Subcutaneous abdominal adipose tissue (tissue), 5 donors: ENCODE data around the gene RPS8.
"Not testable (repeated sequence)": the region's sequence is repeated elsewhere in the genome, so short reads cannot be mapped to it uniquely, and the experiment has no call there.

Experiments
- H3K27ac ChIP-seq: one replicate; pipeline ENCODE4 v1.7.0; 2013; ENCODE audit warnings: low read depth, mild to moderate bottlenecking, inconsistent platforms, low read length, moderate library complexity
- H3K27me3 ChIP-seq, 5 donors: one replicate each; pipeline ENCODE4 v1.7.0; 2013; ENCODE audit warnings: low read length in 5 of 5, inconsistent platforms in 1 of 5; ENCODE audit not compliant: control insufficient read depth in 5 of 5, insufficient read depth in 4 of 5
- H3K36me3 ChIP-seq, 5 donors: one replicate each; pipeline ENCODE4 v1.7.0; 2013; ENCODE audit warnings: low read length in 5 of 5; ENCODE audit not compliant: control insufficient read depth in 5 of 5, insufficient read depth in 5 of 5
- H3K4me1 ChIP-seq, 5 donors: one replicate each; pipeline ENCODE4 v1.7.0; 2013; ENCODE audit warnings: low read length in 5 of 5, mild to moderate bottlenecking in 3 of 5, moderate library complexity in 1 of 5; ENCODE audit not compliant: control insufficient read depth in 5 of 5, insufficient read depth in 5 of 5
- H3K4me3 ChIP-seq, 5 donors: one replicate each; pipeline ENCODE4 v1.7.0; 2013; ENCODE audit warnings: low read length in 5 of 5, low read depth in 1 of 5
- H3K9ac ChIP-seq, 5 donors: one replicate each; pipeline ENCODE4 v1.7.0; 2013; ENCODE audit warnings: low read length in 5 of 5, mild to moderate bottlenecking in 4 of 5, moderate library complexity in 3 of 5
- H3K9me3 ChIP-seq, 5 donors: one replicate each; pipeline ENCODE4 v1.7.0; 2013; ENCODE audit warnings: low read length in 5 of 5; ENCODE audit not compliant: control insufficient read depth in 5 of 5
- donor health status: healthy.
- donor health status: healthy.
- donor health status: healthy.
- donor health status: healthy.
- donor health status: healthy.

RPS8 gene

DNA sequence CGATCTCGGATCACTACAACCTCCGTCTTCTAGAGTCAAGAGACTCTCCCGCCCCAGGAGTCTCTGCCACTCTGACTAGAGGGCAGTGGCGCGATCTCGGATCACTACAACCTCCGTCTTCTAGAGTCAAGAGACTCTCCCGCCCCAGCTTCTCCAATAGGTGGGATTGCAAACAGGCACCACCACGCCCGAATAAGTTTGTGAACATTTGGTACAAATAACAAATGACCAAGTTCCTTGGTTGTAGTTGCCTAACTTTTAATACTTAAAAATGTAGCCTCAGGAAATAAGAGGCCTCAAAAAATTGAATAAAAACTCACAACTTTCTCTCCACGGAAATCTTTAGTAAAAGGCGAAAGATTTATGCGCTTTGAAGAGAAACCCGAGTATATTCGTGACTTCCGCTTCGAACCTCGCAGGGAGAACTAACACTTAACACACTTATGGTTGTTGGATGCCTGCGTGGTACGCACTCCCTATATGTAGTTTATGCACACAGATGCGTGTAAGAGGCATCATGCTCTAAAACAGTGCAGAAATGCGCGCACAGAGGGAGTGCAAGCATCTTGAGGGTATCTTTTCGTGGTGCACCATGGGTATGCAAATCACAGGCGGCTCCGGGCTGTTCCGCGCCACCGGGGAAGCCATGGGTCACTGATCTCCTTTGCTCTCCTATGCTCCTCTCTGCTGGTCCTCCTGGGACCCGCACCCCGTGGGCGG lies 44.4 kb downstream of the RPS8 start:
- Histone ChIP-seq H3K4me3 (peak overlapping the region; percentile 75 to 94 (median 81)), H3K36me3 (peaks cover 0 to 7% (median 2%) of the 10 kb centered on the region in 5 donors), H3K27ac (peak overlapping the region; percentile 73), H3K9ac (peak overlapping the region; percentile 69 to 97 (median 79)), H3K27me3 (no peaks in the 10 kb centered on the region), H3K4me1 (peaks cover 3 to 23% (median 19%) of the 10 kb centered on the region in 5 donors), H3K9me3 (no peaks in the 10 kb centered on the region)

DNA sequence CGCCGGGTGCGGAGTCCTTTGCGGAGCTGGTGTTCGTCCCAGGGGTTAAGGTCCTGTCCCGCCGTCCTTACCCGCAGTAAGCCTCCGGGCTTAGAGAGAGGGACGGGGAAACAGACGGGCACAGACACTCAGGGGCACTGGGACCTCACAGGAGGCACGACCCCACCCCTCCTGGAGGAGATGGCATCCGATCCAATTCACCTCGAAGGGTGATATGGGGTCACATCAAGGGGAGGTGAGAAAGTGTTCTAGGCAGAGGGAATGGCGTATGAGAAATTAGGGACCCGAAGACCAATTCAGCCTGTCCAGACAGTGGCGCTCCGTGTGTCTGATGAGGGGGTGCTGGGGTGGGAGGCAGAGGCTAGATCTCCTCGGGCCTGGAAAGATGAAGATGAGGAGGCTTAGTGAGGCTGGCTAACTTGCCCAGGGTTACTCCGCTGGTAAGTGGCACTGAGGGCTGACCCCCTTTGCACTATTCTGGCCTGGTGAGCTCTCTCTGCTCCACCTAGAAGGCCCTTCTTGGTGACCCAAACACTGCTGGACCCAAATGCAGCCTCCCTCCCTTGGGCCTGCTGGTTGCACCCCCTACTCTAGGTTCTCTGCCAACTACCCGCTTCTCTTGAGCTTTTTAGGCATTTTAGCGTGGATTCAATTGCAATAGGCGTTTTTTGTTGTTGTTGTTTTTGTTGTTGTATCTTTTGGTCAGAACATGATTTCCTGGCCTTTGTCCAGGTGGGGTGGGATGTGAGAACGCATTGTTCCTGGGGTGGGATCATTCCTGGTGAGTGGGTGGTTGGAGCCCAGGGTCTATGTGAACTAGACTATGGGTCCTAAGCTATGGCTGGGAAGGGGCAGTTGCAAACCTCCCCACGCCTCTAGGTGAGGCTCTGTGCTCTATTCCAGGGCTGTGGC lies 45.2 kb downstream of the RPS8 start:
- no peaks in the 10 kb centered on the region for H3K27me3 ChIP-seq
- peak overlapping the region; percentile 69 to 97 (median 79) for H3K9ac ChIP-seq
- no peaks in the 10 kb centered on the region for H3K9me3 ChIP-seq
- peaks cover 0 to 4% (median 0%) of the 10 kb centered on the region in 5 donors for H3K36me3 ChIP-seq
- peak overlapping the region; percentile 75 to 94 (median 81) for H3K4me3 ChIP-seq
- peak overlapping the region; percentile 73 for H3K27ac ChIP-seq
- H3K4me1 ChIP-seq, result peaks cover 3 to 23% (median 19%) of the 10 kb centered on the region in 5 donors

DNA sequence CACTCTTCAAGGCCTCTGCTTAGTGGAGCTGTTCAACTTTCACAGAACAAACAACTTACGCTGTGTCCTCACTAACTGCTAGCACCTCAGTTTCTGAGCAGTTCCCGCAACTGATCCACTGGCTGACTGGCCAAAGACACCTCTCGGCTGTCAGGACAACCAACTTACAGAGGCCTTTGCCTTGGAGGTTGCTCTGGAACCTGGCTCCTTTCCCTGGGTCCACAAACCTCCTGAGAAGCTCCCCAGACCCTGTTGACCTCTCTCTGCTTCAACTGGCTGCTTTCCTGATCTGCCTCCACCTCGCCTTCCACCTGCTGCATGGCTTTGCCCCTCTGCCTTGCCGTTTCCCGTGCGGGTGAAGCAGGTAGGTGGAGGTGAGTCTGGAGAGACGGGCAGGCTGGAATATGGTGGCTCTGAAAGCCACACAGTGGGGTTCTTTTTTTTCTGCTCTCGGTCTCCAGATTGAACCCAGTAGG lies 45.9 kb downstream of the RPS8 start:
- peak overlapping the region in 2 of 5 donors; percentile 29 to 81 for H3K4me3 ChIP-seq
- H3K36me3 ChIP-seq, result no peaks in the 10 kb centered on the region
- H3K27me3 ChIP-seq, result no peaks in the 10 kb centered on the region
- H3K27ac ChIP-seq, result no peak overlapping the region
- H3K9ac ChIP-seq, result no peak overlapping the region
- peaks cover 3 to 26% (median 23%) of the 10 kb centered on the region in 5 donors for H3K4me1 ChIP-seq
- H3K9me3 ChIP-seq, result no peaks in the 10 kb centered on the region

DNA sequence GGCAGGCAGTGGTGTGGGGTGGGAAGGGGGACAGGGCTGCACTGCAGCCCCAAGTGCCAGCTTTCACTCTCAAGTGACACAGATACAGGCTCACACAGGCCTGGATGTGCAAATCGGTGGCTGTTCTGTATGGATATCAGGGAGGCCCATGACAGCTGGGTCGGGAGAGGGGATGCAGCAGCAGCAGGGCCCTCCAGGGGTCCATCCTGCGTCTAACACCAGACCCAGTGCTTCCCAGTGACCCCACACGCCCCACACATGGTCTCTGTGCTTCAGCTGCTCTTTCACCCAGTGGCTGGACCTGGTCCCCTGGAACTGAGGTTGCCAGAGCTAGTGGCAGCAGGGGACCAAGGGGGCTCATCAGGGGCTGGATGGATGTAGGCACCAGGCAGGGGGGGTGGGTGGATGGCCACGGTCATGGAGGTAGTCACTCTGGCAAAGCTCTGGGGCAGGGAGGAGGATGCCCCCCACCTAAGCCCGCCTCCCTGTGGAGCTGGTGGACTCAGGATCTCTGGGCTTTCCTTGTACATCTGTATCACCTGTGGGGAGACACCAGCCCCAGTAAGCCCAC lies 46.9 kb downstream of the RPS8 start:
- Histone ChIP-seq H3K27ac (no peak overlapping the region), H3K4me1 (peaks cover 3 to 36% (median 26%) of the 10 kb centered on the region in 5 donors), H3K4me3 (no peak overlapping the region), H3K9me3 (no peaks in the 10 kb centered on the region), H3K36me3 (no peaks in the 10 kb centered on the region), H3K9ac (no peak overlapping the region), H3K27me3 (no peaks in the 10 kb centered on the region)

DNA sequence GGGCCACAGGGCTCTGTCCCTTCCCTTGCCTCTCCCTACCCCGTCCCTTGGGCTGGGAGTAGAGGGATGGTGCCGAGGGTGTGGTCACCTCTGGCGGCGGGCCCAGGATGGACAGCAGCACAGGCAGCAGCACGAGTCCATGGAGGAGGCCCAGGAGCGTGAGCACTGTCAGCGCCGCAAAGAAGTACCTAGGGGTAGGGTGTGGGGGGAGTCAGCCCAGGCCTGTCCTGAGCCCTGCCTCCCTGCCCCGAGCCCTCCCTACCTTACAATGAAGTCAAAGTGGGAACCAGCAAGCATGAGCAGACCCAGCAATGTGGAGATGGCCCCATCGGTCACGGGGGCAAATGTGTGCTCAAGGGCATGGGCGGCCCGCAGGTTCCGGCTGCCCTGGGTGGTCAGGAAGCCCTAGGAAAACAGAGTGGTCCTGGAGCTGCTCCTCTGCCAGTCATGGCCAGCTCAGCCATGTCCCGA lies 47.7 kb downstream of the RPS8 start:
- no peaks in the 10 kb centered on the region for H3K36me3 ChIP-seq
- peaks cover 3 to 37% (median 26%) of the 10 kb centered on the region in 5 donors for H3K4me1 ChIP-seq
- no peak overlapping the region for H3K27ac ChIP-seq
- H3K27me3 ChIP-seq, result no peaks in the 10 kb centered on the region
- no peaks in the 10 kb centered on the region for H3K9me3 ChIP-seq
- H3K9ac ChIP-seq, result no peak overlapping the region
- H3K4me3 ChIP-seq, result no peak overlapping the region

DNA sequence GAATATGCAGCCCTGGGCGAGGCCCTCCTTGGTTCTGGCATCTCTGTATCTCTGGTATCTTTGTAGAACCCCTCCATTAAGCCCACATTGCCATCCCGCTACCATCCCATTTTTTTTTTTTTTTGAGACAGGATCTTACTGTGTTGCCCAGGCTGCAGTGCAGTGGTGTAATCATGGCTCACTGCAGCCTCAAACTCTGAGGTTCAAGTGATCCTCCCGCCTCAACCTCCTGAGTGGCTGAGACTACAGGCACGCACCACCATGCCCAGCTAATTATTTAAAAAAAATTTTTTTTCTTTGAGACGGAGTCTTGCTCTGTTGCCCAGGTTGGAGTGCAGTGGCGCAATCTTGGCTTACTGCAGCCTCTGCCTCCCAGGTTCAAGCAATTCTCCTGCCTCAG lies 49.1 kb downstream of the RPS8 start:
- H3K27me3 ChIP-seq, H3K9me3 ChIP-seq, H3K4me3 ChIP-seq, H3K27ac ChIP-seq, H3K36me3 ChIP-seq, H3K9ac ChIP-seq: not testable (repeated sequence)
- peaks cover 3 to 32% (median 25%) of the 10 kb centered on the region in 5 donors for H3K4me1 ChIP-seq

DNA sequence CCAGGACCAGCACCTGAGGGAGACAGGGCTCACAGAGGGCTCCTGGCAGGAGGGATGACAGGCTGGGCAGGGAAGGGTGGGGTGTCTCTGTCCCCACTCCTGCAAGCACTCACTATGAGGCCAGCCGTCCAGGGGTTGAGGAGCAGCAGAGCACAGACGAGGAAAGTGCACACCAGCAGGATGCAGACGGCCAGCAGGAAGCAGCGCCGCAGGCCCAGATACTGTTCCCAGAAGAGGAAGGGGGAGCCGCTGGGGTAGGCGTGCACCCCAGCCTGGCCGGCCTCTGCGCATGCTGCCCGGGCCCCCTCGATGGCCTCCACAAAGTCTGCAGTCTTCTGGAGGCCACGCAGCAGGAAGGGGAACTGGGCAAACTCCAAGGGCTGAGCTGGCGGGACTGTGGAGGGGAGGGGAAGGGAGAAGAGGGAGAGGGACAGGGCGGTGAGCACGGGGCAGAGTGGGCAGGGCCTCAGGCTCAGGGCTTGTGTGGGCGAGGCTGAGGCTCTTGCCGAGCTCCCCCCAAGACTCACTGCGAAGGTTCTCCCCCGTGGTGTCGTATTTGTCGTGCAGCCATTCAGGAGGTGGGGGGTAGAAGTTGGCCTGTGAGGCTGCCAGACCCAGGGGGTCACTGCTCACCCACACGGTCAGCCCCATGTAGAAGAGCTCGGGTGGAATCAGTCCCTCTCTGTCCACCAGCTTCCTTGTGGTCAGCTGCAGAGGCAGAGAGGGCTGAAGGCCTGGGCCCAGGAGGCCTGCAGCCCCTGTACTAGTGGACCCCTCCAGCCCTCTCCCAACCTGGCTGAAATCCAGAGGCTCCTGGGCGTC lies 51.2 kb downstream of the RPS8 start:
- peaks cover 0 to 19% (median 11%) of the 10 kb centered on the region in 5 donors for H3K4me1 ChIP-seq
- no peaks in the 10 kb centered on the region for H3K36me3 ChIP-seq
- H3K27ac ChIP-seq, result no peak overlapping the region
- no peaks in the 10 kb centered on the region for H3K27me3 ChIP-seq
- H3K9ac ChIP-seq, result peak overlapping the region in 1 of 5 donors; percentile 7
- peak overlapping the region in 3 of 5 donors; percentile 16 to 39 (median 35) for H3K4me3 ChIP-seq
- no peaks in the 10 kb centered on the region for H3K9me3 ChIP-seq

DNA sequence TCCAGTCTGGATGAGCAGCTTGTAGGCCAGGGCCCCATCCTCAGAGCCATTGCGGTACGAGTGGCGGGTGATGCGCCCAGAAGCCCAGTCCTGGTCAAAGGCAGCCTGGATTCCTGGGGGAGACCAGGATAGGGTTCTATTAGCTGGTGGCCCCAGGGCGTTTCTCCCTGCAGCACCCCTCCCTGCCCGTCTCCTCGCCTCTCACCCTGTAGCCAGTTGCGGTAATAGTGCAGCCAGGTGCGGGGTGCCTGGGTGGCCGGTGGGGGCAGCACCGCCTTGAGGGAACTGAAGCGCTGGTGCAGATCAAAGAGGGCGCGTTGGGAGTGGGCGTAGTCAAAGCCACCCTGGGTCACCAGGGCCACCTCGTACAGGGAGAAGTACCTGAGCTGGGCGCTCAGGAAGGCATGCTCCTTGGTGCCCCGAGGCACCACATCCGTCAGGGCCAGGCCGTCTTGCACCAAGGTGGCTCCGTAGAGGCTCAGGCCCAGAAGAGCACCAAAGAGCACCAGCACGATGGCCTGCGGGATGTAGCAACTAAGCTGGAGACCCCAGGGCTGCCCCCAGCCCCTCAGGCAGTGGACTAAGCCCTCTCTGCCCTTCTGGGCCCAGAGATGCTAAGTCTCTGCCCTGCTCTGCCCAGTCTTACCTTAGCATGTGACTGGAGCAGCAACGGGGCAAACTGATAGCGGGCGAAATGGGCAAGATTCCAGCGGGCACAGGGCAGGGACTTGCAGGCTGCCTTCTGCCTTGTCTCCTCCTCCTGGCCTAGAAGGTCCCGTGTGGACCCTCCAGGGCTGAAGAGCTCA lies 52.1 kb downstream of the RPS8 start:
- no peaks in the 10 kb centered on the region for H3K9me3 ChIP-seq
- H3K27ac ChIP-seq, result no peak overlapping the region
- H3K9ac ChIP-seq, result no peak overlapping the region
- peaks cover 0 to 19% (median 11%) of the 10 kb centered on the region in 5 donors for H3K4me1 ChIP-seq
- no peaks in the 10 kb centered on the region for H3K36me3 ChIP-seq
- H3K27me3 ChIP-seq, result no peaks in the 10 kb centered on the region
- H3K4me3 ChIP-seq, result no peak overlapping the region
